ENCODE measurements around the gene SAMD15.

Gene SAMD15

DNA sequence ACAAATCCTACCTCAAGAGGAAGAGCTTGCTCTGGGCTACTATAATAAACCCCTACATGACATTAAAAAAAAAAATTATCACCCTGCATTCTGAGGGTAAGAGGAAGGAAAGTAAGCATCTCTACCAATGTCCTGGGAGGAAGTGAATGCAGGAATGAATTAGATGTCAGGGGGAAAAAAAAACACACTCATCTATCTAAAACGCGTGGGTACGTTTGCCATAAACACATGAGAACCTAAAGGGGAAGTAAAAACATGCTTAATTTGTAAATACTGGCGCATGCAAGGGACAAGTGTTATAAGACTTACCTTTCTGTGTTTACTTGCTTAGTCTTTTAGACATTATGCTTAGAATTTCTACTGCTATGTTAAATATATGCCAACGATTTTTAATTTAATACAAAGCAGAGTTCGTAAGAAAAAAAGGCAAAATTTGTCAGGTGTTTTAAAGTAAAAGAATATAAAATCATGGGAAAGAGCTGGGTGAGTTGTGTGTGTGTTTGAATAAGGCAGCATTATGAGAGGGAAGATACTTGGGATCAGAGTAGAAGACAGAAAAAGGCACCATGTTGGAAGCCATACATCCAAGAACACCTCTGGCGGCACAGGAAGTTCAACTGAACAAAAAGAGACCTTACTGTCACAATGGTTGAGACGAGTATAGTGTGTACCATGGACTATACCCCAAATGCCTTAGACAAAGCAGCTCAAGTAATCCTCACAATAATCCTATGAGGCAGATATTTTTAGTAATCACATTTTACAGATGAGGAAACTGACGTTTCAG is 1.8 kb upstream of the SAMD15 start:
- peak overlapping the region; percentile 75 for H3K4me3 ChIP-seq (replicated peaks; ENCODE audit: low read depth, low read length)
- TF ChIP-seq, protein P1, sequence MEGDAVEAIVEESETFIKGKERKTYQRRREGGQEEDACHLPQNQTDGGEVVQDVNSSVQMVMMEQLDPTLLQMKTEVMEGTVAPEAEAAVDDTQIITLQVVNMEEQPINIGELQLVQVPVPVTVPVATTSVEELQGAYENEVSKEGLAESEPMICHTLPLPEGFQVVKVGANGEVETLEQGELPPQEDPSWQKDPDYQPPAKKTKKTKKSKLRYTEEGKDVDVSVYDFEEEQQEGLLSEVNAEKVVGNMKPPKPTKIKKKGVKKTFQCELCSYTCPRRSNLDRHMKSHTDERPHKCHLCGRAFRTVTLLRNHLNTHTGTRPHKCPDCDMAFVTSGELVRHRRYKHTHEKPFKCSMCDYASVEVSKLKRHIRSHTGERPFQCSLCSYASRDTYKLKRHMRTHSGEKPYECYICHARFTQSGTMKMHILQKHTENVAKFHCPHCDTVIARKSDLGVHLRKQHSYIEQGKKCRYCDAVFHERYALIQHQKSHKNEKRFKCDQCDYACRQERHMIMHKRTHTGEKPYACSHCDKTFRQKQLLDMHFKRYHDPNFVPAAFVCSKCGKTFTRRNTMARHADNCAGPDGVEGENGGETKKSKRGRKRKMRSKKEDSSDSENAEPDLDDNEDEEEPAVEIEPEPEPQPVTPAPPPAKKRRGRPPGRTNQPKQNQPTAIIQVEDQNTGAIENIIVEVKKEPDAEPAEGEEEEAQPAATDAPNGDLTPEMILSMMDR (IDR thresholded peaks at IDR 0.05; ENCODE audit: low read length, missing control alignments) = no peak
- no peak for DNase-seq (ENCODE audit: low read depth)

GRCh38 chr14:77375973-77376770 is 1.0 kb upstream of the SAMD15 start:
- H3K4me3 ChIP-seq (replicated peaks; ENCODE audit: low read depth, low read length) = peak overlapping the region; percentile 75
- DNase-seq (ENCODE audit: low read depth) = no peak
- TF ChIP-seq, protein P1 (IDR thresholded peaks at IDR 0.05; ENCODE audit: low read length, missing control alignments) = no peak

GRCh38 chr14:77377502-77377844 is 294 bp downstream of the SAMD15 start:
- peak overlapping the region; percentile 75 for H3K4me3 ChIP-seq (replicated peaks; ENCODE audit: low read depth, low read length)
- TF ChIP-seq, protein P1 (IDR thresholded peaks at IDR 0.05; ENCODE audit: low read length, missing control alignments) = no peak
- DNase-seq (ENCODE audit: low read depth) = no peak

DNA sequence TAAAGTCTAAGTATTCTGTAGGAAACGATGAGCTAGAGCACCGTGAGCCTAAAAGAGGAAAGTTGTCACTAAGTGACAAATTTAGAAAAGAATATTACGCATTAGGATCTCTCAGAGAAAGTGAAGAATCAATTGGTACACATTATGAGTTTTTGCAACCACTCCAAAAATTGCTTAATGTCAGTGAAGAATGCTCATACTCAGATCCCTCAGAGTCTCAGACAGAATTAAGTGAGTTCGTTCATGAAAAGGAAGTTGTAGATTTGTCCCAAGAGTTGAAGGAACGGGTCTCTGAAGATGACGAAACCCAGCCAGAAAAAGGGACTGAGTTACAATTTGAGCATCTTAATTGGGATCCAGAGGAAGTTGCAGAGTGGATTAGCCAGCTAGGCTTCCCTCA is 1.5 kb downstream of the SAMD15 start:
- no peak overlapping the region for H3K4me3 ChIP-seq (replicated peaks; ENCODE audit: low read depth, low read length)
- DNase-seq (ENCODE audit: low read depth) = no peak
- TF ChIP-seq, protein P1 (IDR thresholded peaks at IDR 0.05; ENCODE audit: low read length, missing control alignments) = no peak

DNA sequence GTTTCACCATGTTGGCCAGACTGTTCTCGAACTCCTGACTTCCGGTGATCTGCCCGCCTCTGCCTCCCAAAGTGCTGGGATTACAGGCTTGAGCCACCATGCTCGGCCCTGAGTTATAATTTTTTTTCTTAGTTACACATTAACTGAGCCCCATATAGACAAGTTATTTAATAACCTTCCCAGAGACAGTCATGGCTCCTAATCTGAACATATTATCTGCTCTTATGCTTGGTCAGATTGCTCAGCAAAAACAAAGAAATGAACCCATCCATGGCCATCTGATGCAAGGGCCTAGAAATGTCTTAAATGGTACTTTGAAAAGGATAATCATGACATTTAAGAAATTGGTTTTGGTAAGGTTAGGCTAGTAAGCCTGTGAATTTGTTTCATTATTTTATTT is 13.0 kb downstream of the SAMD15 start:
- H3K4me3 ChIP-seq (replicated peaks; ENCODE audit: low read depth, low read length) = no peak overlapping the region
- TF ChIP-seq, protein P1 (IDR thresholded peaks at IDR 0.05; ENCODE audit: low read length, missing control alignments) = no peak
- no peak for DNase-seq (ENCODE audit: low read depth)

DNA sequence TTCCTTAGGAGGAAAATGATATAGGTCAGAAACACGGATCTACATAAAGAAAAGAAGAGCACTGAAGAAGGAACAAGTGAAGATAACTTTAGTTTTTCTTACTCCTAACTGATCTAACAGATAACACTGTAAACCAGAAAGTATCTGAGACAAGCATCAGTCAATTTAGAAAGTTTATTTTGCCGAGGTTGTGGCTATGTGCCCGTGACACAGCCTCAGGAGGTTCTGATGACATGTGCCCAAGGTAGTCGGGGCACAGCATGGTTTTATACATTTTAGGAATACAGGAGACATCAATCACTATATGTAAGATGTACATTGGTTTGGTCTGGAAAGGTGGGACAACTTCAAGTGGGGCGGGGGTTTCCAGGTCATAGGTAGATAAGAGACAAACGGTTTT is 23.0 kb downstream of the SAMD15 start:
- TF ChIP-seq, protein P1 (IDR thresholded peaks at IDR 0.05; ENCODE audit: low read length, missing control alignments) = no peak
- no peak overlapping the region for H3K4me3 ChIP-seq (replicated peaks; ENCODE audit: low read depth, low read length)
- no peak for DNase-seq (ENCODE audit: low read depth)

All from fibroblast of pulmonary artery (primary cell).